ENCODE data around the gene ITCH. TPM values are rescaled to one million over a fixed set of nuclear protein-coding genes. Genes with fewer than 3 reads are reported as not detected.
A peak's percentile ranks its signal among the peaks of the same experiment; 100 is the strongest.

The ITCH gene
- total RNA-seq, 1 experiment from 2014 or later, result 68.3 TPM

DNA sequence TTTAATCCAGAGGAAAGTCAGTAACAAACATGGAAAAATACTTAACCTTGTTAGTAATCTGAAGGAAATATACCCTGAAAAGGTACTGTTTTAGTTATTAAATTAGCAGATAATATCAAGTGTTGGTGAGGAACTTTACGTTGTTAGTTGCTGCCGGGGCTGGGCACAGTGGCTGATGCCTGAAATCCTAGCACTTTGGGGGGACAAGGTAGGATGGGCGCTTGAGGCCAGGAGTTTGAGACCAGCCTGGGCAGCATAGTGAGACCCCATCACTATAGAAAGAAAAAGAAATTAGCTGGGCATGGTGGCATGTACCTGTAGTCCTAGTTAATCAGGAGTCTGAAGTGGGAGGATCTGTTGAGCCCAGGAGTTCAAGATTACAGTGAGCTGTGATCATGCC is 80.5 kb downstream of the ITCH start:
- DNase-seq (ENCODE audit: unreplicated experiment), result no peak
- no TSS peak for BruUV-seq (replicated peaks)
- Mint-ChIP-seq H3K27ac (ENCODE audit: low read depth, unreplicated experiment) (no peak overlapping the region), H3K9me3 (ENCODE audit: unreplicated experiment) (no peaks in the 10 kb centered on the region), H3K4me3 (ENCODE audit: unreplicated experiment) (no peak overlapping the region), H3K27me3 (ENCODE audit: insufficient read depth, unreplicated experiment) (no peaks in the 10 kb centered on the region), H3K36me3 (ENCODE audit: insufficient read depth, unreplicated experiment) (peaks cover 93% of the 10 kb centered on the region), H3K4me1 (ENCODE audit: insufficient read depth, unreplicated experiment) (no peaks in the 10 kb centered on the region)
- intact Hi-C loops (cut with micrococcal nuclease), result no loop called here
- ChIA-PET POLR2A (interaction anchor here (0.6 to 0.8 kb wide), 4 partner anchors 10 to 141 kb away, joined by 3 to 4 read pairs (median 3); no protein-coding TSS in a partner anchor), CTCF (interaction anchor here (2.9 kb wide), 1 partner anchor 131 kb away, joined by 12 read pairs; no protein-coding TSS in a partner anchor)
- TF ChIP-seq, protein P1, sequence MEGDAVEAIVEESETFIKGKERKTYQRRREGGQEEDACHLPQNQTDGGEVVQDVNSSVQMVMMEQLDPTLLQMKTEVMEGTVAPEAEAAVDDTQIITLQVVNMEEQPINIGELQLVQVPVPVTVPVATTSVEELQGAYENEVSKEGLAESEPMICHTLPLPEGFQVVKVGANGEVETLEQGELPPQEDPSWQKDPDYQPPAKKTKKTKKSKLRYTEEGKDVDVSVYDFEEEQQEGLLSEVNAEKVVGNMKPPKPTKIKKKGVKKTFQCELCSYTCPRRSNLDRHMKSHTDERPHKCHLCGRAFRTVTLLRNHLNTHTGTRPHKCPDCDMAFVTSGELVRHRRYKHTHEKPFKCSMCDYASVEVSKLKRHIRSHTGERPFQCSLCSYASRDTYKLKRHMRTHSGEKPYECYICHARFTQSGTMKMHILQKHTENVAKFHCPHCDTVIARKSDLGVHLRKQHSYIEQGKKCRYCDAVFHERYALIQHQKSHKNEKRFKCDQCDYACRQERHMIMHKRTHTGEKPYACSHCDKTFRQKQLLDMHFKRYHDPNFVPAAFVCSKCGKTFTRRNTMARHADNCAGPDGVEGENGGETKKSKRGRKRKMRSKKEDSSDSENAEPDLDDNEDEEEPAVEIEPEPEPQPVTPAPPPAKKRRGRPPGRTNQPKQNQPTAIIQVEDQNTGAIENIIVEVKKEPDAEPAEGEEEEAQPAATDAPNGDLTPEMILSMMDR (IDR thresholded peaks at IDR 0.05; ENCODE audit: unreplicated experiment), result no peak

DNA sequence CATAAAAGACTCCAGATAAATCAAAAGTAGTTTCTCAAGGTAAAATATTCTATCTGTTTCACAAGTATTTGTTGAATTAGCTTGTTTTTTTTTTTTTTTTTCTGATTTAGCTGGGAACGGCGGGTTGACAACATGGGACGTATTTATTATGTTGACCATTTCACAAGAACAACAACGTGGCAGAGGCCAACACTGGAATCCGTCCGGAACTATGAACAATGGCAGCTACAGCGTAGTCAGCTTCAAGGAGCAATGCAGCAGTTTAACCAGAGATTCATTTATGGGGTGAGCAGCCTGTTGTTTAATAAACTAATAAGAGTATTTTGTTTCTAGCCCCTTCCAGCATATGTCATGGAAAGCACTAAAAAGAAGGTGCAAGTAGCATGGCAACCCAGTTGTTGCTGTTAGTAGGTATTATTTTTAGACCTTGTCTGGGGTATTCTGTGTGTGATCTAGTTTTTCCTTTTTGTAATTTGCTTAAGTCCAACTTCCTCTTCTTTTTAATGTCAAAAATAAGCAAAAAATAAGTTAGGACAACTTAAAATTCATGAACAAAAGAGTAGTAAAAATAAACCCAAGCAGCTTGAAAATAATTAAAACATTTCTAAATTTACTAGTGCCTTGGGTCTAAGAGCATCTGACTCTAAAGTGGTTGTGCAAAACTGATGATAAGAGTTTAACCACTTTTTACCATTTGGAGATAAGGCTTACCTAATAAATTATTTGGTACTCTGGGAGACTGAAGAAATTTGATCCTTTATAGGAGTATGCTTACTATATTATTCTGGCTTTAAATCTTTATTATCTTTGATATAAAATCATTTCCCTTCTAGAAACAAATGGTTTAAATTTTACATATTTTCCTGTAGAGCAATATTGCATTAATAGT is 82.3 kb downstream of the ITCH start:
- Mint-ChIP-seq H3K9me3 (ENCODE audit: unreplicated experiment) (no peaks in the 10 kb centered on the region), H3K36me3 (ENCODE audit: insufficient read depth, unreplicated experiment) (peaks cover 93% of the 10 kb centered on the region), H3K27me3 (ENCODE audit: insufficient read depth, unreplicated experiment) (no peaks in the 10 kb centered on the region), H3K4me3 (ENCODE audit: unreplicated experiment) (no peak overlapping the region), H3K27ac (ENCODE audit: low read depth, unreplicated experiment) (peak overlapping the region; percentile 63), H3K4me1 (ENCODE audit: insufficient read depth, unreplicated experiment) (no peaks in the 10 kb centered on the region)
- ChIA-PET POLR2A (interaction anchor here (0.6 kb wide), 1 partner anchor 26 kb away, joined by 5 read pairs; no protein-coding TSS in a partner anchor), CTCF (interaction anchor here (0.7 to 2.1 kb wide), 2 partner anchors 125 to 133 kb away, joined by 3 to 7 read pairs; no protein-coding TSS in a partner anchor)
- TF ChIP-seq, protein P1 (IDR thresholded peaks at IDR 0.05; ENCODE audit: unreplicated experiment), result no peak
- DNase-seq (ENCODE audit: unreplicated experiment), result no peak
- BruUV-seq (replicated peaks), result no TSS peak
- intact Hi-C loops (cut with micrococcal nuclease), result no loop called here

DNA sequence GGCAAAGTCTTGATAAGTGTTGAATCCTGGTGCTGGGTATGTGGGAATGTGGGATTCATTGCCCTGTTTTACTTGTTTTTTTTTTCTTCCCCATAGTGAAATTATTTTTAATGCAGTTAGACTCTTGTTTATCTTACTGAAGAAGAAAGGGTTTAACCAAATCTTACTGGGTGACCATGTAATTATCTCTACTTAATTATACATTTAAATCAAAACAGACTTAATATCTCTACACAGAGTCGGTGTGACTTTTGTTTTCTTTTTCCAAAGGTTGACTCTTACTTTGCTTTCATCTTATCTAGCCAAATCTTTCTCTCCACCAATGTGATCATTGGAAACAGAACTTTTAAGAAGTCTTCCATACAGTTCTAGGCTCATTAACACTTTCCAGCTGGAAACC is 85.4 kb downstream of the ITCH start:
- BruUV-seq (replicated peaks), result no TSS peak
- peaks cover 91% of the 10 kb centered on the region for H3K36me3 Mint-ChIP-seq (ENCODE audit: insufficient read depth, unreplicated experiment)
- no peak overlapping the region for H3K27ac Mint-ChIP-seq (ENCODE audit: low read depth, unreplicated experiment)
- H3K4me1 Mint-ChIP-seq (ENCODE audit: insufficient read depth, unreplicated experiment), result no peaks in the 10 kb centered on the region
- H3K27me3 Mint-ChIP-seq (ENCODE audit: insufficient read depth, unreplicated experiment), result no peaks in the 10 kb centered on the region
- no peak overlapping the region for H3K4me3 Mint-ChIP-seq (ENCODE audit: unreplicated experiment)
- ChIA-PET POLR2A (no interaction called here), CTCF (interaction anchor here (0.7 kb wide), 1 partner anchor 136 kb away, joined by 4 read pairs; no protein-coding TSS in a partner anchor)
- DNase-seq (ENCODE audit: unreplicated experiment), result no peak
- TF ChIP-seq, protein P1 (IDR thresholded peaks at IDR 0.05; ENCODE audit: unreplicated experiment), result no peak
- no peaks in the 10 kb centered on the region for H3K9me3 Mint-ChIP-seq (ENCODE audit: unreplicated experiment)
- intact Hi-C loops (cut with micrococcal nuclease), result no loop called here
